Chondrocyte (in vitro differentiated cells): ENCODE measurements around the gene WDR91. TPM values are rescaled to one million over a fixed set of nuclear protein-coding genes. Genes with fewer than 3 reads are reported as not detected.

Experiments
- DNase-seq: peaks from one replicate; pipeline ENCODE4 v3.0.0; 2021; ENCODE audit warnings: mixed read lengths, low spot score
- H3K27ac Mint-ChIP-seq: one replicate; pipeline ENCODE4 v1.8.0; 2021; ENCODE audit warnings: mild to moderate bottlenecking, moderate library complexity, mixed read lengths; ENCODE audit not compliant: unreplicated experiment
- H3K27me3 Mint-ChIP-seq: 2 replicates; pipeline ENCODE4 v1.8.0; 2021; ENCODE audit warnings: low read depth, mixed read lengths
- H3K36me3 Mint-ChIP-seq: 2 replicates; pipeline ENCODE4 v1.8.0; 2021; ENCODE audit warnings: low read depth, mixed read lengths
- H3K4me1 Mint-ChIP-seq: 2 replicates; pipeline ENCODE4 v1.8.0; 2021; ENCODE audit warnings: low read depth, mild to moderate bottlenecking, mixed read lengths
- H3K4me3 Mint-ChIP-seq: one replicate; pipeline ENCODE4 v1.8.0; 2021; ENCODE audit warnings: mild to moderate bottlenecking, moderate library complexity, mixed read lengths; ENCODE audit not compliant: unreplicated experiment
- H3K9me3 Mint-ChIP-seq: 2 replicates; pipeline ENCODE4 v1.8.0; 2021; ENCODE audit warnings: low read depth, mixed read lengths
- total RNA-seq: library from RNA; stranded (reverse); gene quantifications from 3 replicates; pipeline ENCODE4 v1.2.1, GENCODE V29; 2021
- TF ChIP-seq, protein P1 (sequence below): fragments of 200-600 bp; sonication (generic); IDR thresholded peaks from 2 replicates; pipeline ENCODE4 v1.5.0; 2021; ENCODE audit warnings: antibody characterized with exemption, mild to moderate bottlenecking, moderate library complexity

The WDR91 gene
- total RNA-seq, 1 donor from 2014 or later: 10.6 TPM

GRCh38 chr7:135204341-135204749 lies 7.0 kb downstream of the WDR91 start:
- no peak overlapping the region for H3K4me3 Mint-ChIP-seq
- peaks cover 10% of the 10 kb centered on the region for H3K4me1 Mint-ChIP-seq
- no peak for DNase-seq
- no peaks in the 10 kb centered on the region for H3K9me3 Mint-ChIP-seq
- H3K27ac Mint-ChIP-seq: no peak overlapping the region
- TF ChIP-seq, protein P1, sequence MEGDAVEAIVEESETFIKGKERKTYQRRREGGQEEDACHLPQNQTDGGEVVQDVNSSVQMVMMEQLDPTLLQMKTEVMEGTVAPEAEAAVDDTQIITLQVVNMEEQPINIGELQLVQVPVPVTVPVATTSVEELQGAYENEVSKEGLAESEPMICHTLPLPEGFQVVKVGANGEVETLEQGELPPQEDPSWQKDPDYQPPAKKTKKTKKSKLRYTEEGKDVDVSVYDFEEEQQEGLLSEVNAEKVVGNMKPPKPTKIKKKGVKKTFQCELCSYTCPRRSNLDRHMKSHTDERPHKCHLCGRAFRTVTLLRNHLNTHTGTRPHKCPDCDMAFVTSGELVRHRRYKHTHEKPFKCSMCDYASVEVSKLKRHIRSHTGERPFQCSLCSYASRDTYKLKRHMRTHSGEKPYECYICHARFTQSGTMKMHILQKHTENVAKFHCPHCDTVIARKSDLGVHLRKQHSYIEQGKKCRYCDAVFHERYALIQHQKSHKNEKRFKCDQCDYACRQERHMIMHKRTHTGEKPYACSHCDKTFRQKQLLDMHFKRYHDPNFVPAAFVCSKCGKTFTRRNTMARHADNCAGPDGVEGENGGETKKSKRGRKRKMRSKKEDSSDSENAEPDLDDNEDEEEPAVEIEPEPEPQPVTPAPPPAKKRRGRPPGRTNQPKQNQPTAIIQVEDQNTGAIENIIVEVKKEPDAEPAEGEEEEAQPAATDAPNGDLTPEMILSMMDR: no peak
- peaks cover 9% of the 10 kb centered on the region for H3K36me3 Mint-ChIP-seq
- no peaks in the 10 kb centered on the region for H3K27me3 Mint-ChIP-seq

DNA sequence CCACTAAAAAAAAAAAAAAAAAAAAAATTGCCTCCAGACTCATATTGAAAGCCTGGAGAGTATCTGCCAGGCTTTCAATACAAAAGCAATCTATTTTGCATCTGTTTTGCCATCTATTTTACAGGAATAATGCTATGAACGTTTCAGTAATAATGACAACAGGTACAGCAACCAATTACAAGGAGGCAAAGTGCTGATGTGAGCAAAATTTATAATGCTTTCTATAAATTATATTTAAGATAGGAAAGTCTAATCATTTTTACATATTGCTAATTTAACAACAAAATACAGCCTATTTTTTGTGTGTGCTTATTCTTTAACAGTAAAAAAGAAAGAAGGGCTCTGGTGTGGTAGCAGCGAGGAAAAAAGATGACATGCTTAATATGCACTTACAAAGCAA lies 10.0 kb downstream of the WDR91 start:
- H3K4me3 Mint-ChIP-seq: no peak overlapping the region
- DNase-seq: no peak
- no peak overlapping the region for H3K27ac Mint-ChIP-seq
- TF ChIP-seq, protein P1: no peak
- H3K27me3 Mint-ChIP-seq: no peaks in the 10 kb centered on the region
- H3K4me1 Mint-ChIP-seq: no peaks in the 10 kb centered on the region
- H3K36me3 Mint-ChIP-seq: peaks cover 15% of the 10 kb centered on the region
- H3K9me3 Mint-ChIP-seq: no peaks in the 10 kb centered on the region

GRCh38 chr7:135200821-135201331 lies 10.4 kb downstream of the WDR91 start:
- no peaks in the 10 kb centered on the region for H3K9me3 Mint-ChIP-seq
- H3K27ac Mint-ChIP-seq: no peak overlapping the region
- no peaks in the 10 kb centered on the region for H3K27me3 Mint-ChIP-seq
- H3K4me3 Mint-ChIP-seq: no peak overlapping the region
- TF ChIP-seq, protein P1: no peak
- DNase-seq: no peak
- no peaks in the 10 kb centered on the region for H3K4me1 Mint-ChIP-seq
- peaks cover 15% of the 10 kb centered on the region for H3K36me3 Mint-ChIP-seq

GRCh38 chr7:135199439-135199838 lies 11.9 kb downstream of the WDR91 start:
- DNase-seq: no peak
- no peaks in the 10 kb centered on the region for H3K27me3 Mint-ChIP-seq
- TF ChIP-seq, protein P1: no peak
- H3K4me1 Mint-ChIP-seq: peaks cover 10% of the 10 kb centered on the region
- H3K27ac Mint-ChIP-seq: no peak overlapping the region
- peaks cover 9% of the 10 kb centered on the region for H3K36me3 Mint-ChIP-seq
- no peaks in the 10 kb centered on the region for H3K9me3 Mint-ChIP-seq
- no peak overlapping the region for H3K4me3 Mint-ChIP-seq

DNA sequence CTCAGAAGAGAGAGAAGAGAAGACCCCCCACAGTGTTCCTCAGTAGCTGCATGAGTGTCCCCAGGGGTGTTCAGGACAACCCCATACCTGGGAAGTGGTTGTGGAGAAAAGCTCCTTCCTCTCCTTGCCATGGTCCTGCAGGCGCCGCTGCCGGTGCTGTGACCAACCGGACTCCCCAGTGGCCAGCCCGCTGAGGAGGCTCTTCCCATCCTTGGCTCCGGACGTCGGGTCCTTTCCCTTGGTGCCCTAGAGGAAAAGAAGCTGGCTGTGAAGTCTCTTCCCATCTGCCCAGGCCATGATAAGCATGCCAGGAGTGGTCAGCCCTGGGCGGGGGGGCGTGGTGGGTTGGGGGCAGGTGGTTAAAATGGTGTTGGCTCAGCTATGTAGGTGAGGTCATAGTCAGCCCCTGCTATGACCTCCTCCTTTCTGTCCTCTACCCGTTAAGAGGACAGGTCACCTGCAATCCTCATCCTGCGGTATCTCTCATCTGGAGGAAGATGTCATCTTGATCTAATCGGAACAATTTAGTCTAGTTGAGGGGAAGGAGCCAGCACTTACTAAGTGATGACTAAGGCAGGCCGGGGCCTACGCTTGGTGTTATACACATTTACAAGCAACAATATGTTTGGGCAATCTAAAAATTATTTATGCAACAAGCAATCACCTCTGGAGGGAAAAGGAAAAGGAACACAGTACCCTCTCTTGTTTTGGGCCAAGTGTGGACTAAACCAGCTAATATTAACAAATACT lies 13.2 kb downstream of the WDR91 start:
- no peak overlapping the region for H3K4me3 Mint-ChIP-seq
- TF ChIP-seq, protein P1: no peak
- peaks cover 18% of the 10 kb centered on the region for H3K36me3 Mint-ChIP-seq
- H3K4me1 Mint-ChIP-seq: peaks cover 24% of the 10 kb centered on the region
- no peaks in the 10 kb centered on the region for H3K9me3 Mint-ChIP-seq
- DNase-seq: no peak
- no peaks in the 10 kb centered on the region for H3K27me3 Mint-ChIP-seq
- H3K27ac Mint-ChIP-seq: no peak overlapping the region
